Testis (tissue), 3 donors: ENCODE results near the gene ADAMTS4. TPM values are rescaled to one million over a fixed set of nuclear protein-coding genes. Genes with fewer than 3 reads are reported as not detected.
"Not testable (repeated sequence)": the region's sequence is repeated elsewhere in the genome, so short reads cannot be mapped to it uniquely, and the experiment has no call there.

Experiments
- DNase-seq: peaks from one replicate; pipeline ENCODE4 v3.0.0-alpha.2; 2019
- H3K27ac ChIP-seq, 2 donors: fragments of 200-600 bp; sonication (generic); one replicate each; pipeline ENCODE4 v1.5.1; 2019
- H3K27me3 ChIP-seq: fragments of 200-600 bp; sonication (generic); one replicate; pipeline ENCODE4 v1.5.1; 2019
- H3K36me3 ChIP-seq: fragments of 200-600 bp; sonication (generic); one replicate; pipeline ENCODE4 v1.5.1; 2017; ENCODE audit warnings: low read depth; ENCODE audit errors: missing control alignments
- H3K4me1 ChIP-seq: fragments of 200-600 bp; sonication (generic); one replicate; pipeline ENCODE4 v1.5.1; 2019
- H3K4me3 ChIP-seq, 2 donors: fragments of 200-600 bp; sonication (generic); one replicate each; pipeline ENCODE4 v1.5.1; 2017 to 2019
- H3K9me3 ChIP-seq: fragments of 200-600 bp; sonication (generic); one replicate; pipeline ENCODE4 v1.5.1; 2017
- POLR2A ChIP-seq: fragments of 450-650 bp; IDR thresholded peaks from one replicate; pipeline ENCODE4 v1.6.1; 2017; ENCODE audit warnings: antibody characterized with exemption, mild to moderate bottlenecking, moderate library complexity
- WGBS, 2 donors: methylation state at CpG; one replicate each; pipeline ENCODE4 v1.1.5; 2018; 5-methylcytosine and 5-hydroxymethylcytosine counted together
- intact Hi-C: fragments of 100-400 bp; cut with DNase I; formaldehyde crosslinking; loops from one replicate; pipeline ENCODE4 v1.15.1; 2023; ENCODE audit warnings: low total_unique reads
- polyA plus RNA-seq: library from polyadenylated mRNA; stranded (reverse); fragments of 350-450 nt; fragmentation: Illumina TruSeq; extraction: RNeasy Lipid Tissue Mini Kit (QIAGEN cat#74804); gene quantifications from one replicate; pipeline ENCODE4 v1.2.3, GENCODE V29; 2014; ENCODE audit warnings: low read depth, low replicate concordance; ENCODE audit not compliant: insufficient read depth
- total RNA-seq, 2 donors: library from RNA; depleted of rRNA; stranded (reverse); fragments of >200 nt; gene quantifications; one replicate each; pipeline ENCODE4 v1.2.3, GENCODE V29; 2016
- TF ChIP-seq, protein P1 (sequence below), 3 experiments: fragments of 450-650 bp in 2 of 3; fragments of 200-600 bp in 1 of 3; sonication (generic) in 1 of 3; IDR thresholded peaks; one replicate each; pipeline ENCODE4 v1.5.1; 2016 to 2019; ENCODE audit warnings: antibody characterized with exemption in 3 of 3, mild to moderate bottlenecking in 2 of 3, moderate library complexity in 1 of 3

The ADAMTS4 gene
- total and polyA plus RNA-seq, 3 donors from 2014 or later = 2.4 to 3.2 (median 2.7) TPM

DNA sequence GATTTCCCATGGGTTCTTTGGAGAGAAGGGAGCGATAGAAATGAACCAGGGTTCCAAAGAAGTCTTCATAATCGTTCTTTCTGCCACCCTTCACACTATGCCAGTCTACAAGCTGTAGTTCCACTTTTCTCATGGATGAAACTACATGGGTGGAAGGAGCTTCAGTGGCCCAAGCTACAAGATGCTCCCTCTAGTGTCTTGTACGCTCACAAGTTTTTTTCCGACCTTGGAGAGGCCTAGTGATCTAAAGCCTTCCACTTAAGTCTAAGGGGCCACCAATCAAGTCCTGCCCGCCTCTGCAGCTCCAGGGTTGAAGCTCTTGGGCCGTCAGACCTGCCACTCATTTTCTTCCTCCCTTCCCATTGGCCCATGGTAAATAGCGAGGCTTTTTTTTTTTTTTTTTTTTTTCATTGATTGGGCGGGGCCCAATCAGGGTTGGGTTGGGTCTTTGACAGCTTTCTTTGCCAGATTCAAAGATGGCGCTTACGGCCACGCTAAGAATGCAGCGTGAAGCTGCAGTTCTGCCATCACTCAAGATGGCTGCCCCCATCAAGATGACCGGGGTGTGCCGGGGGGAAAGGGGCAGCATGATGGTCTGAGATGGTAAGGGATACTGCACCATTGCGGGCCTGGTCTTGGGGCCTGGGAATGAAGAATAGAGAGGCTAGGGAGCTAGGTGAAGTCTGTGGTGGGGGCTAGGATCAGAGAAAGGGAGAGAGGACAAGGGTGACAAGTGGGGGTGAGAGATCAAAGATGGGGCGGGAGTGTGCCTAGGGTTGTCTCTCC lies 26.9 kb upstream of the ADAMTS4 start, which contains the start of gene TOMM40L:
TSS of gene TOMM40L (plus strand) at position 527 of the 786 bp plus-strand sequence. CDS start 430 bp downstream, outside the sequence.
- WGBS, 2 donors = 2 to 5% methylated on average over 16 of the region's 16 CpGs
- no peaks in the 10 kb centered on the region for H3K9me3 ChIP-seq
- H3K27me3 ChIP-seq = no peaks in the 10 kb centered on the region
- peak within 1 kb of the TSS in 1 of 2 donors; percentile 16 for H3K27ac ChIP-seq
- H3K4me1 ChIP-seq = peaks cover 15% of the 10 kb centered on the region
- no peak for TF ChIP-seq POLR2A
- TF ChIP-seq, protein P1, sequence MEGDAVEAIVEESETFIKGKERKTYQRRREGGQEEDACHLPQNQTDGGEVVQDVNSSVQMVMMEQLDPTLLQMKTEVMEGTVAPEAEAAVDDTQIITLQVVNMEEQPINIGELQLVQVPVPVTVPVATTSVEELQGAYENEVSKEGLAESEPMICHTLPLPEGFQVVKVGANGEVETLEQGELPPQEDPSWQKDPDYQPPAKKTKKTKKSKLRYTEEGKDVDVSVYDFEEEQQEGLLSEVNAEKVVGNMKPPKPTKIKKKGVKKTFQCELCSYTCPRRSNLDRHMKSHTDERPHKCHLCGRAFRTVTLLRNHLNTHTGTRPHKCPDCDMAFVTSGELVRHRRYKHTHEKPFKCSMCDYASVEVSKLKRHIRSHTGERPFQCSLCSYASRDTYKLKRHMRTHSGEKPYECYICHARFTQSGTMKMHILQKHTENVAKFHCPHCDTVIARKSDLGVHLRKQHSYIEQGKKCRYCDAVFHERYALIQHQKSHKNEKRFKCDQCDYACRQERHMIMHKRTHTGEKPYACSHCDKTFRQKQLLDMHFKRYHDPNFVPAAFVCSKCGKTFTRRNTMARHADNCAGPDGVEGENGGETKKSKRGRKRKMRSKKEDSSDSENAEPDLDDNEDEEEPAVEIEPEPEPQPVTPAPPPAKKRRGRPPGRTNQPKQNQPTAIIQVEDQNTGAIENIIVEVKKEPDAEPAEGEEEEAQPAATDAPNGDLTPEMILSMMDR (IDR thresholded peaks at IDR 0.05) = peak; percentile 35 to 66 (median 35)
- intact Hi-C loops = no loop called here
- H3K36me3 ChIP-seq = no peaks in the 10 kb centered on the region
- peak within 1 kb of the TSS; percentile 52 to 65 for H3K4me3 ChIP-seq
- DNase-seq = peak; percentile 97

DNA sequence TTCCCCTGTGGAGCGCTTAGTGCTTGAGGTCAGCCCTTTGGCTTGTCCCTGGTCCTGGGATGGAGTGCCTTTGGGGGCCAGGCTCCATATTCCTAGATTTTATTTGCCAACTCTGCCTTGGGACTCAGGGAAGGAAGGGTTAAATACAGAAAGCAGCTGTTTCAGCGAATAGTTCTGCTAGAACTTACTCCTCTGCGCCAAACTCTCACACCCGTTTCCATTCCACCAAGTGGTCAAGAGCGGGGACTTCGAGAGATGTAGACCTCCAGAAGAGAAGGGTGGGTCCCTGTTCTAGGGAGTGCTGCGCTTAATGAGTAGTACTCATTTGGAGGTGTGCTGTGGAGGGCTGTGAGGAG lies 26.3 kb upstream of the ADAMTS4 start:
- DNase-seq = no peak
- H3K36me3 ChIP-seq = no peaks in the 10 kb centered on the region
- intact Hi-C loops = no loop called here
- peaks cover 15% of the 10 kb centered on the region for H3K4me1 ChIP-seq
- H3K27ac ChIP-seq = no peak overlapping the region
- no peaks in the 10 kb centered on the region for H3K27me3 ChIP-seq
- TF ChIP-seq POLR2A = no peak
- TF ChIP-seq, protein P1 (IDR thresholded peaks at IDR 0.05) = no peak
- H3K9me3 ChIP-seq = no peaks in the 10 kb centered on the region
- 38 to 45% methylated on average over 7 of the region's 7 CpGs for WGBS, 2 donors
- no peak overlapping the region for H3K4me3 ChIP-seq

DNA sequence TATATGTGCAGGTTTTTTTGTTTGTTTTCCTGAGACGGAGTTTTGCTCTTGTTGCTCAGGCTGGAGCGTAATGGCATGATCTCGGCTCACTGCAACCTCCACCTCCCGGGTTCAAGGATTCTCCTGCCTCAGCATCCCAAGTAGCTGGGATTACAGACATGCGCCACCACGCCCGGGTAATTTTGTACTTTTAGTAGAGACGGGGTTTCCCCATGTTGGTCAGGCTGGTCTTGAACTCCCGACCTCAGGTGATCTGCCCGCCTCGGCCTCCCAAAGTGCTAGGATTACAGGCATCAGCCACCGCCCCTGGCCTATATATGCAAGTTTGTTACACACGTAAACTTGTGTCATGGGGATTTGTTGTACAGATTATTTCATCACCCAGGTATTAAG lies 25.8 kb upstream of the ADAMTS4 start:
- H3K36me3 ChIP-seq, H3K27me3 ChIP-seq, DNase-seq, H3K9me3 ChIP-seq, H3K4me3 ChIP-seq, H3K27ac ChIP-seq, intact Hi-C loops: not testable (repeated sequence)
- H3K4me1 ChIP-seq = peaks cover 15% of the 10 kb centered on the region
- WGBS, 2 donors = 84 to 86% methylated on average over 13 of the region's 13 CpGs

DNA sequence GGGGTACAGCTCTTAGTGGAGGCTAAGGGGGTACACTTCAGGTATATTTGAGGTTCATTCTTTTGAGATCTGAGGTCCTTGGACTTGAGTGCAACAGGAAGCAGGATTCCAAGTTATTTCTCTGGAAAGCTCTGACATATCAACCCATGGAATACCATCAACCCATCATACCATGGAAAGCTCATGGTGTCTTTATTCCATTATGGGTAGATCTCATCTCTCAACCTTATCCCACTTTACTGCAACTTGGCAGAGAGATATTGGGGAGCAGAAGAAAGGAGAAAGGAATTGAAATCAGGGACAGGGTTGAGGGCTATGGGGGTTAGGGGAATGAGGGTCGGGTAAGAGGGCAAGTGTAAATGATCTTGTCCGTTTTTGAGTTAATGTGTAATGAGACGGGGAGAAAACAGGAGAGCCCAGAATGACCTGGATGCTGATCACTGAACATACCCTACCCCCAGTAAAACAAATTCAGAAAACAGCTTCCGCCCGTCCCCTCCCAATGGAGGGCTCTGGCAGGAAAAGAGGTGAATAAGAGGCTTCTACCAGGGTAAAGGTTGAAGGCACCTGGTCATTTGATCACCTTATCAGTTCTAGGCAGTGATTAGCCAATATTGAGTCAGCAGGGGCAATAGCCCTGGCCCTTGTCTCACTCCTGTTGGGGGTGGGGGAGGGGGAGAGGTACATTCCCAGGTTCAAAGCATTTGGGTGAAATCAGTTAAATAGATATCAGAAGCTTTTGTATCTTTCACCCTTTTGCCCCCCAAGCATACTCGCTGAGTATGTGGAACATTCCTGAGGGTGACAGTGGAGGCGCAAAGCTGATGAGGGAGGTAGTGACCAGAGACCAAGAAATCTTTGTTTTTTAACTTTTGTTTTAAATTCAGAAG lies 25.2 kb upstream of the ADAMTS4 start:
- Histone ChIP-seq H3K27me3 (no peaks in the 10 kb centered on the region), H3K4me1 (peaks cover 15% of the 10 kb centered on the region), H3K27ac (no peak overlapping the region), H3K36me3 (no peaks in the 10 kb centered on the region), H3K4me3 (no peak overlapping the region), H3K9me3 (no peaks in the 10 kb centered on the region)
- DNase-seq = no peak
- intact Hi-C loops = no loop called here
- WGBS, 2 donors = 88 to 96% methylated on average over 7 of the region's 7 CpGs
- TF ChIP-seq POLR2A = no peak
- TF ChIP-seq, protein P1 (IDR thresholded peaks at IDR 0.05) = no peak
